PC-9 (cell line): Measurements from ENCODE around the gene SNX6. TPM values are rescaled to one million over a fixed set of nuclear protein-coding genes. Genes with fewer than 3 reads are reported as not detected.

ENCODE experiments used
- BruUV-seq: library from RNA; stranded (reverse); fragments of 400-500 nt; replicated peaks from 2 replicates; lab custom pipeline; 2021; lab: Mats Ljungman, UMichigan
- CTCF ChIA-PET: fragments of 300-600 bp; sonication (Branson Sonifier 250); formaldehyde crosslinking; loops from one replicate; lab custom pipeline; 2022; ENCODE audit warnings: antibody characterized with exemption; lab: Charles Lee
- POLR2A ChIA-PET: fragments of 300-600 bp; sonication (Branson Sonifier 250); formaldehyde crosslinking; loops from one replicate; lab custom pipeline; 2022; ENCODE audit warnings: antibody characterized with exemption; ENCODE audit not compliant: unreplicated experiment; lab: Charles Lee
- DNase-seq, 2 experiments: peaks; one replicate each; pipeline versions ENCODE4 v3.0.0 to v3.0.0-alpha.2; 2015 to 2022; ENCODE audit warnings: mixed read lengths in 1 of 2
- H2AFZ ChIP-seq: fragments of 200-600 bp; sonication (generic); 2 replicates; pipeline ENCODE4 v1.8.1; 2017; ENCODE audit warnings: antibody characterized with exemption
- H3F3A ChIP-seq: fragments of 200-600 bp; sonication (generic); 2 replicates; pipeline ENCODE4 v1.8.1; 2017; ENCODE audit warnings: antibody characterized with exemption, mild to moderate bottlenecking, low read depth; ENCODE audit not compliant: insufficient read depth
- H3K27ac ChIP-seq: fragments of 200-600 bp; sonication (generic); 2 replicates; pipeline ENCODE4 v1.6.1; 2016; ENCODE audit warnings: mixed run types
- H3K27me3 ChIP-seq: fragments of 200-600 bp; sonication (generic); 2 replicates; pipeline ENCODE4 v1.6.1; 2016; ENCODE audit warnings: low read depth, mixed run types; ENCODE audit not compliant: insufficient read depth
- H3K36me3 ChIP-seq: fragments of 200-600 bp; sonication (generic); 2 replicates; pipeline ENCODE4 v1.6.1; 2016; ENCODE audit warnings: low read depth, mixed run types
- H3K4me1 ChIP-seq: fragments of 200-600 bp; sonication (generic); replicated peaks from 2 replicates; pipeline ENCODE4 v1.6.1; 2016; ENCODE audit warnings: mixed run types; ENCODE audit not compliant: insufficient read depth
- H3K4me2 ChIP-seq: fragments of 200-600 bp; sonication (generic); 2 replicates; pipeline ENCODE4 v1.6.1; 2017; ENCODE audit warnings: mixed run types
- H3K4me3 ChIP-seq: fragments of 200-600 bp; sonication (generic); 2 replicates; pipeline ENCODE4 v1.6.1; 2016; ENCODE audit warnings: mixed run types
- H3K79me2 ChIP-seq: fragments of 200-600 bp; sonication (generic); 2 replicates; pipeline ENCODE4 v1.6.1; 2017; ENCODE audit warnings: low read depth, mixed run types
- H3K9me2 ChIP-seq: fragments of 200-600 bp; sonication (generic); 2 replicates; pipeline ENCODE4 v1.8.1; 2017; ENCODE audit warnings: mild to moderate bottlenecking; ENCODE audit not compliant: insufficient read depth
- H3K9me3 ChIP-seq: fragments of 200-600 bp; sonication (generic); 2 replicates; pipeline ENCODE4 v1.8.1; 2016; ENCODE audit warnings: low read depth; ENCODE audit not compliant: insufficient read depth
- H4K20me1 ChIP-seq: fragments of 200-600 bp; sonication (generic); 2 replicates; pipeline ENCODE4 v1.8.1; 2017; ENCODE audit not compliant: insufficient read depth
- CTCF ChIP-seq: fragments of 200-600 bp; sonication (generic); conservative IDR thresholded peaks from 2 replicates; pipeline ENCODE4 v1.6.1; 2017; ENCODE audit warnings: mixed run types, antibody characterized with exemption, mild to moderate bottlenecking, moderate library complexity
- EZH2 ChIP-seq: fragments of 200-600 bp; sonication (generic); IDR thresholded peaks from 2 replicates; pipeline ENCODE4 v1.8.0; 2017; ENCODE audit warnings: antibody characterized with exemption, low read depth
- intact Hi-C: fragments of 100-400 bp; cut with micrococcal nuclease; formaldehyde crosslinking; loops from one replicate; pipeline ENCODE4 v1.10.0; 2022; ENCODE audit not compliant: unreplicated experiment
- total RNA-seq: library from RNA; stranded (reverse); gene quantifications from 2 replicates; pipeline ENCODE4 v1.2.3, GENCODE V29; 2021

Gene SNX6
- total RNA-seq, 1 experiment from 2014 or later = 51.8 TPM

GRCh38 chr14:34646570-34647255 is 16.8 kb upstream of the SNX6 start:
- no peaks in the 10 kb centered on the region for H3K9me3 ChIP-seq
- no peaks in the 10 kb centered on the region for H3K27me3 ChIP-seq

GRCh38 chr14:34643361-34643760 is 13.4 kb upstream of the SNX6 start:
- no peak for DNase-seq
- ChIA-PET CTCF (no interaction called here), POLR2A (interaction anchor here (0.6 kb wide), 1 partner anchor 23 kb away, joined by 6 read pairs; no protein-coding TSS in a partner anchor)
- Histone ChIP-seq H4K20me1 (no peaks in the 10 kb centered on the region), H3K27me3 (no peaks in the 10 kb centered on the region), H3K4me2 (no peak overlapping the region), H3K9me2 (no peaks in the 10 kb centered on the region), H3K79me2 (no peaks in the 10 kb centered on the region), H3K36me3 (no peaks in the 10 kb centered on the region), H2AFZ (no peak overlapping the region), H3K4me1 (no peaks in the 10 kb centered on the region), H3F3A (no peaks in the 10 kb centered on the region; the same call in 1 of the 2 replicates), H3K9me3 (no peaks in the 10 kb centered on the region), H3K27ac (no peak overlapping the region), H3K4me3 (no peak overlapping the region)
- intact Hi-C loops = no loop called here
- no TSS peak for BruUV-seq
- TF ChIP-seq CTCF (no peak), EZH2 (no peak)

More at GRCh38 chr14:34646570-34647255, 16.8 kb upstream of the SNX6 start:
- ChIA-PET POLR2A (no interaction called here), CTCF (no interaction called here)
- Histone ChIP-seq H3F3A (peaks cover 29% of the 10 kb centered on the region), H3K9me2 (no peaks in the 10 kb centered on the region), H3K4me2 (no peak overlapping the region), H2AFZ (no peak overlapping the region), H3K79me2 (no peaks in the 10 kb centered on the region), H3K4me1 (peaks cover 21% of the 10 kb centered on the region), H4K20me1 (no peaks in the 10 kb centered on the region), H3K27ac (no peak overlapping the region), H3K36me3 (no peaks in the 10 kb centered on the region), H3K4me3 (no peak overlapping the region)
- intact Hi-C loops = no loop called here
- no peak for DNase-seq
- BruUV-seq = no TSS peak
- TF ChIP-seq CTCF (no peak), EZH2 (no peak)

GRCh38 chr14:34642595-34642994 is 12.6 kb upstream of the SNX6 start:
- no peaks in the 10 kb centered on the region for H3K9me2 ChIP-seq
- H3K27me3 ChIP-seq = no peaks in the 10 kb centered on the region
- no peak overlapping the region for H2AFZ ChIP-seq
- H3K4me2 ChIP-seq = no peak overlapping the region
- no peaks in the 10 kb centered on the region; the same call in 1 of the 2 replicates for H3F3A ChIP-seq
- no peaks in the 10 kb centered on the region for H3K79me2 ChIP-seq
- TF ChIP-seq CTCF = no peak
- TF ChIP-seq EZH2 = no peak
- no peak overlapping the region for H3K4me3 ChIP-seq
- no peaks in the 10 kb centered on the region for H4K20me1 ChIP-seq
- H3K4me1 ChIP-seq = no peaks in the 10 kb centered on the region
- no peak overlapping the region for H3K27ac ChIP-seq
- no peaks in the 10 kb centered on the region for H3K9me3 ChIP-seq
- no peaks in the 10 kb centered on the region for H3K36me3 ChIP-seq
- DNase-seq = no peak
- ChIA-PET CTCF (no interaction called here), POLR2A (interaction anchor here (0.6 kb wide), 1 partner anchor 24 kb away, joined by 6 read pairs; no protein-coding TSS in a partner anchor)
- BruUV-seq = no TSS peak
- intact Hi-C loops = no loop called here
